ENCODE measurements around the gene GAB2. TPM values are rescaled to one million over a fixed set of nuclear protein-coding genes. Genes with fewer than 3 reads are reported as not detected.

GAB2 gene
- total and polyA plus RNA-seq, 2 of the 13 experiments (the other 11 are each of a cell fraction or from before 2014, with no cell fraction given), result 4.1 to 8.6 TPM

DNA sequence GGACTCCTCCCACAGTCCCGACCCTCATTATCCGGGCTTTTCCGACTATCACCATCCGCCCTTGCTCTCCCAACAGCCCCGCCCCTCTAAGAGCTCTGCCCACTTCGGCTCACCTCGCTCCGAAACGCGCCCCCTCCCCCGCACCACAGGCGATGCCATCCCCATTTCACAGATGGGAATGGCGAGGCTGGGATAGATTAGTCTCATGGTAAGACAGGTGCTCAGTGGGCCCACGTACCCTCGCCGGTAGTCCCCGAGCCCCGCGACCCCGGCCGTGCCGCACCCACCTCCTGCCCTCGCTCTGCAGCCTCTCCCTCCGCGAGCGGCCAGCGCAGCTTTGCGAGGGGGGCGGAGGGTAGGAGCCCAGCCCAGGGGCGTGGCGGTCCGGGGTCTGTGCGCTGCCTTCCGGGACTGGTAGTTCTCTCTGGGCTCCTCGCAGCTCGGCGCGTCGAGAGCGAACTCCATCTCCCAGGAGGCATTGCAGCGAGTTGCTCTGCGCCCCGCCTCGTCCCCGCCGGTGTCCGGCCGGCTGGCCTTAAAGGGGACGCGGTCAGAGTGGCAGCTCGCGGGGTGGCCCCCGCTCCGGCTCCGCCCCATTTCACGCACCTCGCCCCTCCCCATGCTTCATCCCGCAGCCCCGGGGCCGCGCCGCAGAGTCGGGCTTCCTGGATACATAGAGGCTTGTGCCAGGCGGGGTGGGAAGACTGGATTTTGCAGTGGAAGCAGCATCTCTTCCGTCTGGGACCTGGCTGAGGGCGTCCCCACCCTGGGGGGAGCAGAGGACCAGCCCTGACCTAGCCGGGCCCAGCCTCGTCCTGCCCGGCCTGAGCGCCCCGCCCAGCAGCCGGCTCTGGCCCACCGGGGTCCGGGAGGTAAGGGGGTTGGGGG lies 229.1 kb downstream of the GAB2 start, which contains the start of the genes KCTD21 and USP35 (continued):
- TF ChIP-seq FOSL2 (CRISPR knock-in tag; IDR thresholded peaks at IDR 0.05) (peak; percentile 46; the same call in 1 of the 2 replicates), SNAI1 (CRISPR knock-in tag; IDR thresholded peaks at IDR 0.05; ENCODE audit: borderline replicate concordance) (peak; percentile 97), ZNF160 (CRISPR knock-in tag; IDR thresholded peaks at IDR 0.05) (peak; percentile 22; the same call in 1 of the 2 replicates), ZNF451 (CRISPR knock-in tag; IDR thresholded peaks at IDR 0.05) (no peak; the same call in 1 of the 2 replicates), ZBTB7A (CRISPR knock-in tag; IDR thresholded peaks at IDR 0.05) (0 out of 2 replicates have a peak, but pooled peaks have one; percentile 35), RFX1 (IDR thresholded peaks at IDR 0.05) (no peak), CBX1 (IDR thresholded peaks at IDR 0.05; ENCODE audit: low read depth) (peak; percentile 55), ZNF652 (CRISPR knock-in tag; IDR thresholded peaks at IDR 0.05; ENCODE audit: borderline replicate concordance, low read depth) (no peak), MXI1 (IDR thresholded peaks at IDR 0.05; ENCODE audit: borderline replicate concordance, low read depth, low read length) (peak; percentile 88; the same call in 2 of the 3 replicates), ZNF530 (CRISPR knock-in tag; IDR thresholded peaks at IDR 0.05; ENCODE audit: low read depth) (no peak), ATF1 (CRISPR knock-in tag; IDR thresholded peaks at IDR 0.05) (no peak), THRA (CRISPR knock-in tag; IDR thresholded peaks at IDR 0.05; ENCODE audit: borderline replicate concordance) (peak; percentile 55; the same call in 1 of the 2 replicates), ATAD3A (CRISPR knock-in tag; IDR thresholded peaks at IDR 0.05) (no peak), ZNF569 (CRISPR knock-in tag; IDR thresholded peaks at IDR 0.05; ENCODE audit: borderline replicate concordance) (no peak), PREB (CRISPR knock-in tag; IDR thresholded peaks at IDR 0.05) (no peak)
- TF ChIP-seq, protein P1, sequence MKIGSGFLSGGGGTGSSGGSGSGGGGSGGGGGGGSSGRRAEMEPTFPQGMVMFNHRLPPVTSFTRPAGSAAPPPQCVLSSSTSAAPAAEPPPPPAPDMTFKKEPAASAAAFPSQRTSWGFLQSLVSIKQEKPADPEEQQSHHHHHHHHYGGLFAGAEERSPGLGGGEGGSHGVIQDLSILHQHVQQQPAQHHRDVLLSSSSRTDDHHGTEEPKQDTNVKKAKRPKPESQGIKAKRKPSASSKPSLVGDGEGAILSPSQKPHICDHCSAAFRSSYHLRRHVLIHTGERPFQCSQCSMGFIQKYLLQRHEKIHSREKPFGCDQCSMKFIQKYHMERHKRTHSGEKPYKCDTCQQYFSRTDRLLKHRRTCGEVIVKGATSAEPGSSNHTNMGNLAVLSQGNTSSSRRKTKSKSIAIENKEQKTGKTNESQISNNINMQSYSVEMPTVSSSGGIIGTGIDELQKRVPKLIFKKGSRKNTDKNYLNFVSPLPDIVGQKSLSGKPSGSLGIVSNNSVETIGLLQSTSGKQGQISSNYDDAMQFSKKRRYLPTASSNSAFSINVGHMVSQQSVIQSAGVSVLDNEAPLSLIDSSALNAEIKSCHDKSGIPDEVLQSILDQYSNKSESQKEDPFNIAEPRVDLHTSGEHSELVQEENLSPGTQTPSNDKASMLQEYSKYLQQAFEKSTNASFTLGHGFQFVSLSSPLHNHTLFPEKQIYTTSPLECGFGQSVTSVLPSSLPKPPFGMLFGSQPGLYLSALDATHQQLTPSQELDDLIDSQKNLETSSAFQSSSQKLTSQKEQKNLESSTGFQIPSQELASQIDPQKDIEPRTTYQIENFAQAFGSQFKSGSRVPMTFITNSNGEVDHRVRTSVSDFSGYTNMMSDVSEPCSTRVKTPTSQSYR (CRISPR knock-in tag; IDR thresholded peaks at IDR 0.05; ENCODE audit: borderline replicate concordance), result no peak; the same call in 1 of the 2 replicates
- TF ChIP-seq, protein P2, sequence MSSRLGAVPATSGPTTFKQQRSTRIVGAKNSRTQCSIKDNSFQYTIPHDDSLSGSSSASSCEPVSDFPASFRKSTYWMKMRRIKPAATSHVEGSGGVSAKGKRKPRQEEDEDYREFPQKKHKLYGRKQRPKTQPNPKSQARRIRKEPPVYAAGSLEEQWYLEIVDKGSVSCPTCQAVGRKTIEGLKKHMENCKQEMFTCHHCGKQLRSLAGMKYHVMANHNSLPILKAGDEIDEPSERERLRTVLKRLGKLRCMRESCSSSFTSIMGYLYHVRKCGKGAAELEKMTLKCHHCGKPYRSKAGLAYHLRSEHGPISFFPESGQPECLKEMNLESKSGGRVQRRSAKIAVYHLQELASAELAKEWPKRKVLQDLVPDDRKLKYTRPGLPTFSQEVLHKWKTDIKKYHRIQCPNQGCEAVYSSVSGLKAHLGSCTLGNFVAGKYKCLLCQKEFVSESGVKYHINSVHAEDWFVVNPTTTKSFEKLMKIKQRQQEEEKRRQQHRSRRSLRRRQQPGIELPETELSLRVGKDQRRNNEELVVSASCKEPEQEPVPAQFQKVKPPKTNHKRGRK (CRISPR knock-in tag; IDR thresholded peaks at IDR 0.05), result no peak
